H1 (cell line): ENCODE results near the gene ARSB. TPM values are rescaled to one million over a fixed set of nuclear protein-coding genes. Genes with fewer than 3 reads are reported as not detected.

Experiments
- CTCF ChIA-PET: fragments of 300-600 bp; sonication (Branson Sonifier 250); formaldehyde crosslinking; loops from one replicate; lab custom pipeline; 2021; ENCODE audit not compliant: partially characterized antibody; lab: Charles Lee
- POLR2A ChIA-PET: fragments of 300-600 bp; sonication (Branson Sonifier 250); formaldehyde crosslinking; loops from one replicate; lab custom pipeline; 2021; ENCODE audit warnings: inconsistent platforms; ENCODE audit not compliant: partially characterized antibody; lab: Charles Lee
- DNase-seq, 2 experiments: peaks; one replicate each; pipeline versions ENCODE4 v3.0.0 to v3.0.0-alpha.2; 2010 to 2022; ENCODE audit warnings: low spot score in 2 of 2, low read depth in 1 of 2, mixed read lengths in 1 of 2
- FAIRE-seq: peaks from 2 replicates; lab custom pipeline; 2011; peaks lifted over from hg19 to GRCh38; lab: Jason Lieb, UNC
- H2AFZ ChIP-seq: 2 replicates; pipeline ENCODE4 v1.8.1; 2012; ENCODE audit warnings: low read length, inconsistent platforms
- H2AK5ac ChIP-seq: 2 replicates; pipeline ENCODE4 v1.6.1; 2013; ENCODE audit warnings: low read depth, low read length
- H2BK120ac ChIP-seq: replicated peaks from 2 replicates; pipeline ENCODE3; 2013; ENCODE audit warnings: low read depth, low read length, inconsistent platforms
- H2BK12ac ChIP-seq: 2 replicates; pipeline ENCODE4 v1.6.1; 2013; ENCODE audit warnings: low read depth, low read length
- H2BK15ac ChIP-seq: 2 replicates; pipeline ENCODE4 v1.6.1; 2013; ENCODE audit warnings: low read length
- H2BK20ac ChIP-seq: 2 replicates; pipeline ENCODE4 v1.6.1; 2013; ENCODE audit warnings: low read length
- H2BK5ac ChIP-seq: 2 replicates; pipeline ENCODE4 v1.6.1; 2013; ENCODE audit warnings: low read depth, low read length
- H3K14ac ChIP-seq: 2 replicates; pipeline ENCODE4 v1.6.1; 2013; ENCODE audit warnings: inconsistent platforms; ENCODE audit not compliant: insufficient read length
- H3K18ac ChIP-seq: 2 replicates; pipeline ENCODE4 v1.6.1; 2013; ENCODE audit warnings: low read length; ENCODE audit errors: extremely low read depth
- H3K23ac ChIP-seq: 2 replicates; pipeline ENCODE4 v1.6.1; 2013; ENCODE audit warnings: inconsistent platforms; ENCODE audit not compliant: insufficient read length
- H3K23me2 ChIP-seq: 2 replicates; pipeline ENCODE4 v1.6.1; 2013; ENCODE audit warnings: low read depth, low read length
- H3K27ac ChIP-seq: 2 replicates; pipeline ENCODE4 v1.6.1; 2011; ENCODE audit warnings: low read depth, low read length, inconsistent platforms
- H3K27me3 ChIP-seq, 4 experiments: replicated peaks in 1 of 4; 1 replicate in 1 of 4; 2 replicates in 3 of 4; pipeline versions ENCODE4 v1.6.1 to v1.8.1; 2011 to 2013; ENCODE audit warnings: low read length in 3 of 4, mild to moderate bottlenecking in 3 of 4, inconsistent platforms in 2 of 4, mixed read lengths in 2 of 4, moderate library complexity in 1 of 4; ENCODE audit not compliant: control insufficient read depth in 3 of 4, insufficient read depth in 3 of 4; ENCODE audit errors: extremely low read depth in 1 of 4
- H3K36me3 ChIP-seq, 4 experiments: 2 replicates each; pipeline versions ENCODE4 v1.6.1 to v1.8.1; 2011 to 2013; ENCODE audit warnings: mild to moderate bottlenecking in 4 of 4, low read length in 3 of 4, moderate library complexity in 2 of 4, control low read depth in 1 of 4, inconsistent platforms in 1 of 4; ENCODE audit not compliant: insufficient read depth in 4 of 4, control insufficient read depth in 2 of 4
- H3K4ac ChIP-seq: replicated peaks from 2 replicates; pipeline ENCODE3; 2013; ENCODE audit warnings: low read length, low read depth, mixed read lengths, inconsistent platforms; ENCODE audit not compliant: insufficient read length
- H3K4me1 ChIP-seq, 4 experiments: replicated peaks in 1 of 4; 1 replicate in 1 of 4; 2 replicates in 3 of 4; pipeline versions ENCODE4 v1.6.1 to v1.8.1; 2011 to 2013; ENCODE audit warnings: low read length in 3 of 4, inconsistent platforms in 2 of 4, mixed read lengths in 1 of 4; ENCODE audit not compliant: insufficient read depth in 4 of 4, control insufficient read depth in 3 of 4
- H3K4me2 ChIP-seq, 2 experiments: 2 replicates each; pipeline versions ENCODE4 v1.6.1 to v1.8.1; 2011 to 2013; ENCODE audit warnings: low read depth in 2 of 2, low read length in 2 of 2, control low read depth in 1 of 2, inconsistent platforms in 1 of 2, mild to moderate bottlenecking in 1 of 2; ENCODE audit not compliant: insufficient read depth in 1 of 2
- H3K4me3 ChIP-seq, 4 experiments: fragments of 200-600, 300-600 bp in 1 of 4; sonication (generic), shearing (Covaris generic), sonication (Bioruptor Twin) in 1 of 4; 2 replicates each; pipeline versions ENCODE4 v1.5.1 to v1.8.1; 2011 to 2016; ENCODE audit warnings: low read length in 4 of 4, low read depth in 3 of 4, control low read depth in 2 of 4, inconsistent platforms in 2 of 4, mild to moderate bottlenecking in 2 of 4, mixed read lengths in 1 of 4, moderate library complexity in 1 of 4; ENCODE audit not compliant: insufficient read depth in 2 of 4; ENCODE audit errors: extremely low read depth in 1 of 4
- H3K56ac ChIP-seq: replicated peaks from 2 replicates; pipeline ENCODE3; 2013; ENCODE audit warnings: low read depth, mild to moderate bottlenecking, mixed read lengths, low read length, inconsistent platforms; ENCODE audit not compliant: insufficient read length
- H3K79me1 ChIP-seq: 2 replicates; pipeline ENCODE4 v1.6.1; 2013; ENCODE audit warnings: low read depth, low read length, control low read depth
- H3K79me2 ChIP-seq, 2 experiments: 2 replicates each; pipeline versions ENCODE4 v1.6.1 to v1.8.1; 2012 to 2013; ENCODE audit warnings: low read length in 2 of 2, mild to moderate bottlenecking in 2 of 2, inconsistent platforms in 1 of 2; ENCODE audit not compliant: insufficient read depth in 2 of 2, control insufficient read depth in 1 of 2
- H3K9ac ChIP-seq, 4 experiments: replicated peaks in 1 of 4; 1 replicate in 1 of 4; 2 replicates in 3 of 4; pipeline versions ENCODE4 v1.6.1 to v1.8.1; 2011 to 2013; ENCODE audit warnings: low read depth in 3 of 4, low read length in 3 of 4, control low read depth in 2 of 4, mild to moderate bottlenecking in 2 of 4, moderate library complexity in 2 of 4, inconsistent platforms in 1 of 4; ENCODE audit errors: extremely low read depth in 1 of 4
- H3K9me3 ChIP-seq, 2 experiments: 2 replicates each; pipeline versions ENCODE4 v1.6.1 to v1.8.1; 2012 to 2013; ENCODE audit warnings: mild to moderate bottlenecking in 2 of 2, moderate library complexity in 2 of 2, control low read depth in 1 of 2, inconsistent platforms in 1 of 2, low read depth in 1 of 2, low read length in 1 of 2, mixed read lengths in 1 of 2; ENCODE audit not compliant: insufficient read depth in 2 of 2
- H4K20me1 ChIP-seq, 2 experiments: replicated peaks in 1 of 2; 2 replicates each; pipeline versions ENCODE3 to v1.8.1; 2011 to 2013; ENCODE audit warnings: inconsistent platforms in 2 of 2, low read length in 2 of 2, mild to moderate bottlenecking in 1 of 2; ENCODE audit not compliant: insufficient read depth in 2 of 2, control insufficient read depth in 1 of 2
- H4K5ac ChIP-seq: 2 replicates; pipeline ENCODE4 v1.6.1; 2013; ENCODE audit warnings: low read length, low read depth, mixed read lengths, inconsistent platforms; ENCODE audit not compliant: insufficient read length
- H4K8ac ChIP-seq: 2 replicates; pipeline ENCODE4 v1.8.0; 2013; ENCODE audit warnings: mild to moderate bottlenecking, moderate library complexity, low read length, inconsistent platforms; ENCODE audit not compliant: insufficient read depth; ENCODE audit errors: extremely low read depth
- H4K91ac ChIP-seq: replicated peaks from 2 replicates; pipeline ENCODE3; 2013; ENCODE audit warnings: low read length, mixed read lengths, inconsistent platforms; ENCODE audit not compliant: insufficient read length
- CEBPB ChIP-seq: IDR thresholded peaks from 2 replicates; pipeline ENCODE4 v1.6.1; 2012; ENCODE audit warnings: low read depth, low read length
- EGR1 ChIP-seq: IDR thresholded peaks from 2 replicates; pipeline ENCODE4 v1.6.1; 2011; ENCODE audit warnings: low read depth, low read length, borderline replicate concordance
- POLR2AphosphoS5 ChIP-seq: IDR thresholded peaks from 2 replicates; pipeline ENCODE4 v1.6.1; 2011; ENCODE audit warnings: low read depth, low read length
- POU5F1 ChIP-seq: IDR thresholded peaks from 2 replicates; pipeline ENCODE4 v1.6.1; 2011; ENCODE audit warnings: low read depth, mild to moderate bottlenecking, low read length, moderate library complexity
- RFX5 ChIP-seq: IDR thresholded peaks from 2 replicates; pipeline ENCODE4 v1.6.1; 2011; ENCODE audit warnings: low read depth, low read length, improper control_type of control experiment, borderline replicate concordance
- SIRT6 ChIP-seq: IDR thresholded peaks from one replicate; pipeline ENCODE4 v1.7.1; 2012; ENCODE audit warnings: low read length, inconsistent platforms
- SP2 ChIP-seq: IDR thresholded peaks from 2 replicates; pipeline ENCODE4 v1.6.1; 2012; ENCODE audit warnings: mild to moderate bottlenecking, low read length, inconsistent platforms
- SP4 ChIP-seq: IDR thresholded peaks from 2 replicates; pipeline ENCODE4 v1.6.1; 2012; ENCODE audit warnings: low read length, inconsistent platforms
- SUZ12 ChIP-seq: fragments of 200-600 bp; sonication (generic); IDR thresholded peaks from 2 replicates; pipeline ENCODE4 v1.6.1; 2012; ENCODE audit warnings: mild to moderate bottlenecking, inconsistent platforms, low read length, moderate library complexity, mixed read lengths
- TAF7 ChIP-seq: optimal IDR thresholded peaks from 2 replicates; pipeline ENCODE3; 2011; ENCODE audit warnings: low read depth, mild to moderate bottlenecking, inconsistent platforms, low read length, moderate library complexity, borderline replicate concordance
- YY1 ChIP-seq: IDR thresholded peaks from 2 replicates; pipeline ENCODE4 v1.6.1; 2011; ENCODE audit warnings: low read depth, mild to moderate bottlenecking, low read length
- WGBS, 2 experiments: shearing (Covaris generic) in 1 of 2; methylation state at CpG; one replicate each; pipeline versions ENCODE4 v1.1.6 to v1.1.7; 2013 to 2015; ENCODE audit warnings: low lambda C conversion rate in 2 of 2, mixed read lengths in 2 of 2, inconsistent platforms in 1 of 2, low coverage in 1 of 2, missing lambda C conversion rate in 1 of 2; ENCODE audit not compliant: insufficient replicate concordance in 2 of 2, insufficient coverage in 1 of 2, insufficient read length in 1 of 2; ENCODE audit errors: extremely low coverage in 1 of 2, missing lambda C conversion rate in 1 of 2; 5-methylcytosine and 5-hydroxymethylcytosine counted together
- polyA plus RNA-seq, 7 experiments: library from polyadenylated mRNA; depleted of rRNA in 3 of 7; stranded (reverse) in 5 of 7; unstranded in 2 of 7; fragments of >200 nt in 5 of 7; fragments of 200-250 nt in 2 of 7; gene quantifications; 1 replicate in 5 of 7; 2 replicates in 1 of 7; 4 replicates in 1 of 7; pipeline versions ENCODE4 v1.2.1 to v1.2.3, GENCODE V29; 2011 to 2013; ENCODE audit warnings: missing spikeins in 2 of 7, mixed read lengths in 2 of 7
- total RNA-seq: library from RNA; stranded (reverse); fragmentation: NEBNext Ultra II Directional; extraction: Animal tissue kit (Norgen Biotek cat#: 25700); gene quantifications from 2 replicates; pipeline ENCODE4 v1.2.1, GENCODE V29; 2021
- TF ChIP-seq, protein P1 (sequence below): IDR thresholded peaks from 2 replicates; pipeline ENCODE4 v1.6.1; 2012; ENCODE audit warnings: inconsistent platforms
- TF ChIP-seq, protein P2 (sequence below): IDR thresholded peaks from 2 replicates; pipeline ENCODE4 v1.6.1; 2012; ENCODE audit warnings: low read length, inconsistent platforms

Gene ARSB
- total and polyA plus RNA-seq, 2 of the 8 experiments (the other 6 are each of a cell fraction or from before 2014, with no cell fraction given) = 6.4 to 13.9 TPM

DNA sequence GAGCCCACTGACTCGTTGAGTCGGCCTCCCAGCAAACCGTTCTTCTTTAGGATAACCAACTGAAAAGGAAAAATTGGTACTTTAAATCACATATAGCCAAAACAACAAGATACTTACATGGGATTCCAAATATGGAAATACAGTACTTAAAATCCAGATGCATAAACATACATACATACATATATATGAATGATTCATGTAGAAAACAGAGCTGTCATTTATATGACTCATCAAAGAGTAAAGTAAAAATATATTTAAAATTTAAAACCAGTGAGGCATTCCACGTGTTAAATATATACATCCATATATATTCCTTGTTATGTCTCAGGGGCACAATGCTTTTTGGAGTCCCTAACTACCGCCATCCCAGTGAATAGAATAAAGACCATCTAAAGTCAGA, 47.7 kb upstream of the ARSB start:
- Histone ChIP-seq H2BK120ac (no peak overlapping the region), H3K23me2 (no peaks in the 10 kb centered on the region), H3K27me3 (no peaks in the 10 kb centered on the region), H3K9ac (no peak overlapping the region), H3K79me1 (no peaks in the 10 kb centered on the region), H4K5ac (no peak overlapping the region), H3K56ac (no peak overlapping the region), H2BK5ac (no peak overlapping the region), H2AFZ (no peak overlapping the region), H3K4ac (no peak overlapping the region), H3K4me2 (no peak overlapping the region), H3K79me2 (no peaks in the 10 kb centered on the region), H4K20me1 (no peaks in the 10 kb centered on the region), H2BK20ac (no peak overlapping the region), H4K91ac (no peak overlapping the region), H3K9me3 (no peaks in the 10 kb centered on the region), H3K36me3 (no peaks in the 10 kb centered on the region), H2BK15ac (no peak overlapping the region), H2AK5ac (no peak overlapping the region), H3K4me1 (no peaks in the 10 kb centered on the region), H3K27ac (no peak overlapping the region), H3K18ac (no peak overlapping the region), H4K8ac (no peak overlapping the region), H3K23ac (no peak overlapping the region), H3K4me3 (no peak overlapping the region), H2BK12ac (no peak overlapping the region), H3K14ac (no peak overlapping the region)
- ChIA-PET POLR2A (no interaction called here), CTCF (interaction anchor here (1.3 to 3.5 kb wide), 5 partner anchors 8 to 346 kb away, joined by 3 to 19 read pairs (median 8); no protein-coding TSS in a partner anchor)
- 95% methylated on average over 5 of the region's 5 CpGs; no CpG with 5 or more reads in 1 of the 2 experiments for WGBS, 2 experiments
- DNase-seq = no peak
- TF ChIP-seq SP4 = no peak
- no peak for TF ChIP-seq RFX5
- TF ChIP-seq, protein P1, sequence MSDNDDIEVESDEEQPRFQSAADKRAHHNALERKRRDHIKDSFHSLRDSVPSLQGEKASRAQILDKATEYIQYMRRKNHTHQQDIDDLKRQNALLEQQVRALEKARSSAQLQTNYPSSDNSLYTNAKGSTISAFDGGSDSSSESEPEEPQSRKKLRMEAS = no peak
- no peak for TF ChIP-seq SUZ12
- TF ChIP-seq, protein P2, sequence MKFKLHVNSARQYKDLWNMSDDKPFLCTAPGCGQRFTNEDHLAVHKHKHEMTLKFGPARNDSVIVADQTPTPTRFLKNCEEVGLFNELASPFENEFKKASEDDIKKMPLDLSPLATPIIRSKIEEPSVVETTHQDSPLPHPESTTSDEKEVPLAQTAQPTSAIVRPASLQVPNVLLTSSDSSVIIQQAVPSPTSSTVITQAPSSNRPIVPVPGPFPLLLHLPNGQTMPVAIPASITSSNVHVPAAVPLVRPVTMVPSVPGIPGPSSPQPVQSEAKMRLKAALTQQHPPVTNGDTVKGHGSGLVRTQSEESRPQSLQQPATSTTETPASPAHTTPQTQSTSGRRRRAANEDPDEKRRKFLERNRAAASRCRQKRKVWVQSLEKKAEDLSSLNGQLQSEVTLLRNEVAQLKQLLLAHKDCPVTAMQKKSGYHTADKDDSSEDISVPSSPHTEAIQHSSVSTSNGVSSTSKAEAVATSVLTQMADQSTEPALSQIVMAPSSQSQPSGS = no peak
- TF ChIP-seq TAF7 = no peak
- no peak for TF ChIP-seq CEBPB
- no peak for TF ChIP-seq EGR1
- TF ChIP-seq POLR2AphosphoS5 = no peak
- TF ChIP-seq SIRT6 = no peak
- TF ChIP-seq POU5F1 = no peak
- no peak for TF ChIP-seq YY1
- no peak for TF ChIP-seq SP2
- FAIRE-seq = no peak
